Activated T-cell treated with anti-CD3 and anti-CD28 coated beads for 1 hour (primary cell): ENCODE measurements around the gene GNB2.
A peak's percentile ranks its signal among the peaks of the same experiment; 100 is the strongest.
"Not testable (repeated sequence)": the region's sequence is repeated elsewhere in the genome, so short reads cannot be mapped to it uniquely, and the experiment has no call there.

Experiments
- DNase-seq: peaks from one replicate; pipeline ENCODE4 v3.0.0-alpha.2; 2020; ENCODE audit warnings: low read depth

The GNB2 gene

DNA sequence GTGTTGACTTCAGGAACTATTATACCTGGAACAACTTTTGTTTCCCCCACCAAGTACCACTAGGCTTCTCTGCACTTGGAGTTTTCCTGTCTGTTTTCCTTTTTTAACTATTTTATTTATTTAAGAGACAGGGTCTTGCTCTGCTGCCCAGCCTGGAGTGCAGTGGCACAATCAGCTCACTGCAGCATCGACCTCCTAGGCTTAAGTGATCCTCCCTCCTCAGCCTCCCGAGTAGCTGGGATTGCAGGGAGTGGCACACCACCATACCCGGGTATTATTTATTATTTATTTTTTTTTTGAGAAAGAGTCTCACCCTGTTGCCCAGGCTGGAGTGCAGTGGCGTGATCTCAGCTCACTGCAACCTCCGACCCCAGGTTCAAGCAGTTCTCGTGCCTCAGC, 22.6 kb downstream of the GNB2 start:
- DNase-seq = no peak

DNA sequence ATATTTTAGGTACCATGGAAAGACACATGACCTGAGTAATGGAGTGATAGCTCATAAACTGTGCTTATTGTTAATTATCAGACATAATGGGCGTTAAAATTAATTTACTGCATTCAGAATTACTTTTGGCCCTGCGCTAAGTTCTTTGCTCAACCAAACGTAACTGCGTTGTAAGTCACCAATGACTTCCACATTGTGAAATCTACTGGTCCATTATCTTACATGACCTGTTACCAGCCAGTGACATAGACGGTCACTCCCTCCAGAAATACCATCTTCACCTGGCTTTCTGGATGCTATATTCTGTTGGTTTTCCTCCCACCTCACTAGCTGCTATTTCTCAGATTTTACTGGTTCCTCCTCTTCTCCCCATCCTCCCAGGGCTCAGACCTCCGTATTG, 25.5 kb downstream of the GNB2 start:
- DNase-seq = no peak

DNA sequence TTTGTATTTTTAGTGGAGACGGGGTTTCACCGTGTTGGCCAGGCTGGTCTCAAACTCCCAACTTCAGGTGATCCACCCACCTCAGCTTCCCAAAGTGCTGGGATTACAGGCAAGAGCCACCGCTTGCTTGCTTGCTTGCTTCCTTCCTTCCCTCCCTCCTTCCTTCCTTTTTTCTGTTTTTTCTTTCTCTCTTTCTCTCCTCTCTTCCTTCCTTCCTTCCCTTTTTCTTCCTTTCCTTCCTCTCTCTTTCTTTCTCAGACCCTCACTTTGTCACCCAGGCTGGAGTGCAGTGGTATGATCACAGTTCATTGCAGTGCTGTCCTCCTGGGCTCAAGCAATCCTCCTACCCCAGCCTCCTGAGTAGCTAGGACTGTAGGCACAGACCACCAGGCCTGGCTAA, 27.5 kb downstream of the GNB2 start:
- not testable (repeated sequence) for DNase-seq

DNA sequence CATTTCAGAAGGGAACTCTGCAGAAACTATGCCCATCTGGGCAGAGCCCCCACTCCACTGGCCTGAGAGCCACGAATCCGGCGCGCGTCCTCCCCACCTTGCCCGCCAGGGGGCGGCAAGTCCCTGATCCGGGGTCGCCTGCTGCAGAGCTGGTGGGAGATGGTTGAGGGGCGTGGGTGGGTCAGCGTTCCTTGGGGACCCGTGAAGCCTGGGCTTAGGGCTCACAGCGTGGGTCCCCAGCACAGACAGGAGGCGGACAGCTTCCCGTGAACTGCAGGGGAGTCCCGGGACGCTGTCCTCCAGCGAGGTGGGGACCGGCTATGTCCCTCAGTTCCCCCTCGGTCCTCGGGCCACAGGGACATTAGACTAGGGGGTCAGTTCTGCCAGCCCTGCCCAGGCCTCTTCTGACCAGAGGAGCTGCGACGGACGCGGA, 31.8 kb downstream of the GNB2 start:
- peak; percentile 72 for DNase-seq

DNA sequence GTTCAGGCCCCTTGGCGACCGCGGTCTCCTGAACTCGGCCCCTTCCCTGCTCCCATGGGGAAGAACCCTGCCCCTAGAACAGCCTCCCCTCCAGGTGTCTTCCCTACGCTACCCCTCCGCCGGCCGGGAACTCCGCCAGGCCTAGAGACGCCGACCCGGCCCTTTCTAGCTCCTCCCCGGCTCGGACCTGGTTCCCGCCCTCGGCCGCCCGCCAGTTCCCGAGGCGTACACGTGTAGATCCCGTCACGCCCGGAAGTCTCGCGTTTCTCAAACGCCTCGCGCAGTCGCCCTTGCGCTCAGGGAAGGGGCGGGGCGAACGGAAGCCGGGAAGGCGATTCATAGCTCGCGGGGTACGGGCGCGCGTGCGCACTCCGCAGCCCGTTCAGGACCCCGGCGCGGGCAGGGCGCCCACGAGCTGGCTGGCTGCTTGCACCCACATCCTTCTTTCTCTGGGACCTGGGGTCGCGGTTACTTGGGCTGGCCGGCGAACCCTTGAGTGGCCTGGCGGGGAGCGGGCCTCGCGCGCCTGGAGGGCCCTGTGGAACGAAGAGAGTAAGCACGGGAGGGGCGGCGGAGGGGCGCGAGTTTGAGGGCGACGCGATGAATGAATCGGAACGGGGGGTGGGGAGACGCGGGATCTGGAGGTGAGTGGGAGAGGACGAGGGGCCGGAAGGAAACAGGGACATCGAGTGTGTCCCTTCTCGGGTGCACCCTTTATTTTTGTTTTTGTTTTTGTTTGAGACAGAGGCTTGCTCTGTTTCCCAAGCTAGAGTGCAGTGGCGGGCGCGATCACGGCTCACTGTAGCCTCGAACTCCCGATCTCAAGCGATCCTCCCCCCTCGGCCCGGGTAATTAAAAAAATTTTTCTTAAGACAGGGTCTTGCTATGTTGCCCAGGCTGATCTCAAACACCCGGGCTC, 32.5 kb downstream of the GNB2 start, which contains the start of gene POP7:
Gene POP7, plus strand, starts transcription at position 369 of the 919 bp plus-strand sequence. CDS start 710 bp downstream, outside the sequence.
- peak; percentile 98 for DNase-seq

DNA sequence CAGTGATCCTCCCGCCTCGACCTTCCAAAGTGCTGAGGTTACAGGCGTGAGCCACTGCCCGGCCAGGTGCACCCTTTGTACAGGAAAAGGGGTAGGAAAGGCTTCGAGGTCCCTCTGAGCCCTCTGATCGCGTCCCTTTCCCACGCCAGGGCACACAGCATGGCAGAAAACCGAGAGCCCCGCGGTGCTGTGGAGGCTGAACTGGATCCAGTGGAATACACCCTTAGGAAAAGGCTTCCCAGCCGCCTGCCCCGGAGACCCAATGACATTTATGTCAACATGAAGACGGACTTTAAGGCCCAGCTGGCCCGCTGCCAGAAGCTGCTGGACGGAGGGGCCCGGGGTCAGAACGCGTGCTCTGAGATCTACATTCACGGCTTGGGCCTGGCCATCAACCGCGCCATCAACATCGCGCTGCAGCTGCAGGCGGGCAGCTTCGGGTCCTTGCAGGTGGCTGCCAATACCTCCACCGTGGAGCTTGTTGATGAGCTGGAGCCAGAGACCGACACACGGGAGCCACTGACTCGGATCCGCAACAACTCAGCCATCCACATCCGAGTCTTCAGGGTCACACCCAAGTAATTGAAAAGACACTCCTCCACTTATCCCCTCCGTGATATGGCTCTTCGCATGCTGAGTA, 33.3 kb downstream of the GNB2 start:
- DNase-seq = no peak

DNA sequence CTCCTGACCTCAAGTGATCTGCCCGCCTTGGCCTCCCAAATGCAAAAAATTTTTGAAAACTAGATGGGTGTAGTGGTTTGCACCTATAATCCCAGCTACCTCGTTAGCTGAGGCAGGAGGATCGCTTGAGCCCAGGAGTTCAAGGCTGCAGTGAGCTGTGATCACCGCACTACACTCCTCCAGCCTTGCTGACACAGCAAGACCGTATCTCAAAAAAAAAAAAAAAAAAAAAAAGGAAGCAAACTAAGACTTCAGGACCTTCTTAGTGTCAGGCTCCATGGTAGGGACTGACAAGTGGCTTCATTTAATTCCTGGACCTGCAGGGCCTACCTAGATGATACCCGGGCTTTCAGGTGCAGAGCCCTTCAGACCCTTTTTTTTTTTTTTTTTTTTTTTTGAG, 34.9 kb downstream of the GNB2 start:
- DNase-seq = no peak

DNA sequence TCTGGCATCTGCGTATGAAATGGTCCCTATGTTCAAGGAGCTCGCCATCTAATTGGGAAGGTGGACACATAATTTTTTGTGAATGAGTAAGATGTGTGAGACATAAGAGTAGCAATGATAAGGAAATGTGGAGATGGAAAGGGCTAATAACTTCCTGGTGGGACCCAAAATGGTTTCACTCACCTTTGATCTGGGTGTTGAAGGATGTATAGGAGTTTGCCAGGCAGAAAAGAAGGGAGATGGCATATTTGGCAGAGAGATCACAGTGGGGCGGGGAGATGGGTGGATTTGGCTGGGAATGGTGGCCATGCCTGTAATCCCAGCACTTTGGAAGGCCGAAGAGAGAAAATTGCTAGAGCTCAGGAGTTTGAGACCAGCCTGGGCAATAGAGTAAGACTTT, 36.9 kb downstream of the GNB2 start:
- no peak for DNase-seq

DNA sequence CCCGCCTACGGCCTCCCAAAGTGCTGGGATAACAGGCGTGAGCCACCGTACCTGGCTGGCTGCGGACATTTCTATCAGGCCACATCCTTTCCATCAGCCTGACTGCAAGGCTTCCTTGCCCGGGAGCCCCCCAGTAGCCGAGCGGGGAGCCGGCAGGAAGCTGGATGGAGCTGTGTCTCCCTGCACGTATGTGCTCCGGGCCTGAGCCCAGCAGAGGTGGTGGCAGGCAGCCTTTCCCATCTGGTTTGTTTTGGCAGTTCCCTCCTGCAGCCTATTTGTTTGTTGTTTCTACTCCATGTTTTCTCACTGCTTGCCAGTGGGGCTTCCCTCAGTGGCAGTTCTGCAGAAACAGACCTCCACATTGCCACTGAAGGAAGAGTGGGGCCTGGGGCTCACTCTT, 37.8 kb downstream of the GNB2 start:
- no peak for DNase-seq

DNA sequence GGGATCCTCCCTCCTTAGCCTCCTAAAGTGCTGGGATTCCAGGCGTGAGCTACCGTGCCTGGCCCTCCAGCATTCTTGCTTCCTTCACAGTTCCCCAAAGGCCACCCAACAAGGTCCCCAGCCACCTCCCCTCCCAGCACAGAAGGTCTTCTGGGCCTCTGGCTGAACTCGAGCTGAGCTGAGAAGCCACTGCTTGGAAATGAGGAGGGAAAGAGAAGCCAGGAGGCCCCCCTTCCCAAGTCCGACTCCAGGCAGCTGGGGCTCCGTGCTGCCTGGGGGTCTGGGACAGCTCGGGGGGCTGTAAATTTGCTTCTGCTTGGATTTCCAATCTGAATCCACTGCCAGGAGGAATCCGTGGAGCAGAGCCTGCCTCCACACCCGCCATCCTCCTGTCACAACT, 41.2 kb downstream of the GNB2 start:
- DNase-seq = no peak

DNA sequence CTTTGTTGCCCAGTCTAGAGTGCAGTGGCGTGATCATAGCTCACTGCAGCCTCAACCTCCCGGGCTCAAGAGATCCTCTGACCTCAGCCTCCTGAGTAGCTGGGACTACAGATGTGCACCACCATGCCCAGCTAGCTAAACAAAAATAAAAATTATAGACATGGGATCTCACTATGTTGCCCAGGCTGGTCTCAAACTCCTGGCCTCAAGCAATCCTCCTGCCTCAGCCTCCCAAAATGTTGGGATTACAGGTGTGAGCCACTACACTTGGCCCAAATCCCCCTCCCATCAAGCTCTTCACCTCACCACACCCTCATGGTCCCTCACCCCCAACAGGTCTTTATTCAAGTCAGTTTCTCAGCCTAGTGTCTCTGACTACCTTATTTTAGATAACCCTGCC, 43.5 kb downstream of the GNB2 start:
- DNase-seq = not testable (repeated sequence)

DNA sequence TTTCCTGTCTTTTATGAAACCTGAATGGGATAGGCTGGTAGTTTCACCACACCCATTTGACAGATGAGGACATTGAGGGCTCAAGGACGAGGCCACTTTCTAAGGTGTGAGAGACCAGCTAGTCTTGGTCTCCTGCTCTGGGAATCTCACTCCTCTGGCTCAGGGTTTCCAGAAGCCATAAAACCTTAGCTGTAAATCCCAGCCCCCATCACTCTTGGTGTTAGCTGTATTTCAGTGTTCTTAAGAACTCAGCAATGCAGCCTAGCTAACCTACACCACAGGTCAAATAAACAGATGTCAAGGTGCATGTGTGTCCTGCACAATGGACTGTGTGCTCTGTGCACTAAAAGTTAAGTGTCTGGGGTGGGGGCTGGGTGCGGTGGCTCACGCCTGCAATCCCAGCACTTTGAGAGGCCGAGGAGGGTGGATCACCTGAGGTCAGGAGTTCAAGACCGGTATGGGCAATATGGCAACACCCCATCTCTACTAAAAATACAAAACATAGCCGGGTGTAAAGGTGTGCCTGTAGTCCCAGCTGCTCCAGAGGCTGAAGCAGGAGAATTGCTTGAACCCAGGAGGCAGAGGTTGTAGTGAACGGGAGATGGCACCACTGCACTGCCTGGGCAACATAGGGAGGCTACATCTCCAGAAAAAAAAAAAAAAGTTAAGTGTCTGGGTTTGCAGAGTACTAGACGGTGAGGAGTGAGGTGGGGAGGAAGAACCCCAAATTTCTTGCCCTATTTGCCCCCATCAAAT, 46.2 kb downstream of the GNB2 start:
- no peak for DNase-seq

DNA sequence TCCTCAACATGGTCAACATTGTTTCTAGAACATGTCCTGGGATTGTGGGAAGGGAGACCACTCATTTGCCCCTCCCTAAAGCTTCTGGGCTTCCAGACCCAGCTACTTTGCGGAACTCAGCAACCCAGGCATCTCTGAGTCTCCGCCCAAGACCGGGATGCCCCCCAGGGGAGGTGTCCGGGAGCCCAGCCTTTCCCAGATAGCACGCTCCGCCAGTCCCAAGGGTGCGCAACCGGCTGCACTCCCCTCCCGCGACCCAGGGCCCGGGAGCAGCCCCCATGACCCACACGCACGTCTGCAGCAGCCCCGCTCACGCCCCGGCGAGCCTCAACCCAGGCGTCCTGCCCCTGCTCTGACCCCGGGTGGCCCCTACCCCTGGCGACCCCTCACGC, 46.7 kb downstream of the GNB2 start, which contains the start of gene EPO:
Gene EPO, plus strand, starts transcription at position 190 of the 392 bp plus-strand sequence. CDS start 513 bp downstream, outside the sequence.
- no peak for DNase-seq

DNA sequence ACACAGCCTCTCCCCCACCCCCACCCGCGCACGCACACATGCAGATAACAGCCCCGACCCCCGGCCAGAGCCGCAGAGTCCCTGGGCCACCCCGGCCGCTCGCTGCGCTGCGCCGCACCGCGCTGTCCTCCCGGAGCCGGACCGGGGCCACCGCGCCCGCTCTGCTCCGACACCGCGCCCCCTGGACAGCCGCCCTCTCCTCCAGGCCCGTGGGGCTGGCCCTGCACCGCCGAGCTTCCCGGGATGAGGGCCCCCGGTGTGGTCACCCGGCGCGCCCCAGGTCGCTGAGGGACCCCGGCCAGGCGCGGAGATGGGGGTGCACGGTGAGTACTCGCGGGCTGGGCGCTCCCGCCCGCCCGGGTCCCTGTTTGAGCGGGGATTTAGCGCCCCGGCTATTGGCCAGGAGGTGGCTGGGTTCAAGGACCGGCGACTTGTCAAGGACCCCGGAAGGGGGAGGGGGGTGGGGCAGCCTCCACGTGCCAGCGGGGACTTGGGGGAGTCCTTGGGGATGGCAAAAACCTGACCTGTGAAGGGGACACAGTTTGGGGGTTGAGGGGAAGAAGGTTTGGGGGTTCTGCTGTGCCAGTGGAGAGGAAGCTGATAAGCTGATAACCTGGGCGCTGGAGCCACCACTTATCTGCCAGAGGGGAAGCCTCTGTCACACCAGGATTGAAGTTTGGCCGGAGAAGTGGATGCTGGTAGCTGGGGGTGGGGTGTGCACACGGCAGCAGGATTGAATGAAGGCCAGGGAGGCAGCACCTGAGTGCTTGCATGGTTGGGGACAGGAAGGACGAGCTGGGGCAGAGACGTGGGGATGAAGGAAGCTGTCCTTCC, 47.3 kb downstream of the GNB2 start:
- DNase-seq = no peak

DNA sequence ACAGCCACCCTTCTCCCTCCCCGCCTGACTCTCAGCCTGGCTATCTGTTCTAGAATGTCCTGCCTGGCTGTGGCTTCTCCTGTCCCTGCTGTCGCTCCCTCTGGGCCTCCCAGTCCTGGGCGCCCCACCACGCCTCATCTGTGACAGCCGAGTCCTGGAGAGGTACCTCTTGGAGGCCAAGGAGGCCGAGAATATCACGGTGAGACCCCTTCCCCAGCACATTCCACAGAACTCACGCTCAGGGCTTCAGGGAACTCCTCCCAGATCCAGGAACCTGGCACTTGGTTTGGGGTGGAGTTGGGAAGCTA, 47.9 kb downstream of the GNB2 start:
- no peak for DNase-seq

DNA sequence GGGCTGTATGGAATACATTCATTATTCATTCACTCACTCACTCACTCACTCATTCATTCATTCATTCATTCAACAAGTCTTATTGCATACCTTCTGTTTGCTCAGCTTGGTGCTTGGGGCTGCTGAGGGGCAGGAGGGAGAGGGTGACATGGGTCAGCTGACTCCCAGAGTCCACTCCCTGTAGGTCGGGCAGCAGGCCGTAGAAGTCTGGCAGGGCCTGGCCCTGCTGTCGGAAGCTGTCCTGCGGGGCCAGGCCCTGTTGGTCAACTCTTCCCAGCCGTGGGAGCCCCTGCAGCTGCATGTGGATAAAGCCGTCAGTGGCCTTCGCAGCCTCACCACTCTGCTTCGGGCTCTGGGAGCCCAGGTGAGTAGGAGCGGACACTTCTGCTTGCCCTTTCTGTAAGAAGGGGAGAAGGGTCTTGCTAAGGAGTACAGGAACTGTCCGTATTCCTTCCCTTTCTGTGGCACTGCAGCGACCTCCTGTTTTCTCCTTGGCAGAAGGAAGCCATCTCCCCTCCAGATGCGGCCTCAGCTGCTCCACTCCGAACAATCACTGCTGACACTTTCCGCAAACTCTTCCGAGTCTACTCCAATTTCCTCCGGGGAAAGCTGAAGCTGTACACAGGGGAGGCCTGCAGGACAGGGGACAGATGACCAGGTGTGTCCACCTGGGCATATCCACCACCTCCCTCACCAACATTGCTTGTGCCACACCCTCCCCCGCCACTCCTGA, 49.1 kb downstream of the GNB2 start:
- DNase-seq = no peak

DNA sequence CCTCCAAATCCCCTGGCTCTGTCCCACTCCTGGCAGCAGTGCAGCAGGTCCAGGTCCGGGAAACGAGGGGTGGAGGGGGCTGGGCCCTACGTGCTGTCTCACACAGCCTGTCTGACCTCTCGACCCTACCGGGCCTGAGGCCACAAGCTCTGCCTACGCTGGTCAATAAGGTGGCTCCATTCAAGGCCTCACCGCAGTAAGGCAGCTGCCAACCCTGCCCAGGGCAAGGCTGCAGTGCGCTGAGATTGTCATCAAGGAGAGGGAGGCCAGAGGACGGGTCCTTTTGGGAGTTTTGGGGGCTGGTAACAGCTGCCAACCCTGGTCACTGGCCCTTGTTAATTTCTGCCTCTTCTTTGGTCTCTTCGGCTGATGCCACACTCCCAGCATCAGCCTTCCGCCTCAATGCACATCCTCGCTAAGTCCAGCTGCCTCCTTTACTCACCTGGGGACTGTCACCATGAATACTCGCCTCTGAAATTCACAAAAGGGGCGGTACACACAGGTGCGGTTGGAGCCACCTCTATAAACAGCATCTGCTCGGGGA, 50.3 kb downstream of the GNB2 start:
- no peak for DNase-seq

DNA sequence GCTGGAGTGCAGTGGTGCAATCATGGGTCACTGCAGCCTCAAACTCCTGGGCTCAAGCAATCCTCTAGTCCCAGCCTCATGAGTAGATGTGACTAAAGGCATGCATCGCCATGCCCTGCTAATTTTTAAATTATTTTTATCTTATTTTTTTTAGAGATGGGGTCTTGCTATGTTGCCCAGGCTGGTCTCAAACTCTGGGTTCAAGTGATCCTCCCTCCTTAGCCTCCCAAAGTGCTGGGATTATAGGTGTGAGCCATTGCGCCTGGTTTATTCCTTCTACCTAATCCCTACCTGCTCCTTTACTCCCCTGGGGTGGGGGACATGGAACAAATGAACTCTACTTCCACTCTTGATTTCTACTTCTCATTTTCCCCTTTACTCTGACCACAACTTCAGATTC, 50.8 kb downstream of the GNB2 start:
- DNase-seq = not testable (repeated sequence)

DNA sequence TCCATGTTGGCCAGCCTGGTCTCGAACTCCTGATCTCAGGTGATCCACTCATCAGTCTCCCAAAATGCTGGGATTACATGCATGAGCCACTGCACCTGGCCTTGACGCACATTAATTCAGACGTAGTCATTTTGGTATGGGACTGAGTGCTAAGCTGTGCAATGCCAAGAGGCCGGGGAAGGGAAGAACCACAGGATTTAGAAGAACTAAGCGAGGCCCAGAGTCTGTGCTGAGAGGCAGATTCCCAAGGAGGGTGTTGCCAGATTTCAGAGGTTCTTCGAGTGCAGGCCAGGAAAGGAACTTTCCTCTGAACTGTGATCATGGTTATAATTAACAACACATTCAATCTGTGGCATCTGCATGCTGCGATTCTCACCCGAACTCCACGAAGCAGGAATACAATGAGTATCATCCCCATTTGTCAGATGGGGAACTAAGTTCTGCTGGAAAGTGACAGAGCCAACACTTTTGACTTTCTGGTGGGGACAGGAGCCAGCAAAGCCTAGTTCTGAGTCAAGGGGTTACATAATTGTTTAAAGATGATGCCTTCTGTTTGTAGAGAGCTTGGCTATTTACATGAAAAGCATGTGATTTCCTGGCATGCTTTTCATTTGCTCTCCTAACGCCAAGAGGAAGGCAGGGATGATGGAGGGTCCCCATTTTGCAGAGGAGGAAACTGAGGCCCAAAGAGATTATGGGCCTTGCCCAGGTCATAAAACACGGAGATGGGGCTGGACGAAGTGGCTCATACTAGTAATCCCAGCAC, 53.6 kb downstream of the GNB2 start:
- DNase-seq = no peak

DNA sequence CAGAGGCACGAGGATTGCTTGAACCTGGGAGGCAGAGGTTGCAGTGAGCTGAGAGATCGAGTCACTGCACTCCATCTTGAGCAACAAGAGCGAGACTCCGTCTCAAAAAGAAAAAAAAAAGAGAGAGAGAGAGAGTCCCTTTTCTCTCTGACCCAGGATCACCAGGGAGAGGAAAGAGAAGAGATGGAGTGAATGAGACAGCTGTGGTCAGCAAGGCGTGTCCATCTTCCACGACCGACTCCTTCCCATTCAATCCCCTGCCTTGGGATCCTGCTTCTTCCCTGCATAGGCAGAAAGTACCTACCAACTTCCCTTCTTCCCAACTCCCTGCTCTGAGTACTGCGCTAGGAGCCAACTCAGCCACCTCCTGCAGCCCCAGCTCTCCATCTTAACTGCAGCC, 54.7 kb downstream of the GNB2 start:
- DNase-seq = no peak
